SU-DHL-6 (cell line): ENCODE results near the gene CHRM2.

Experiments
- EZH2phosphoT487 ChIP-seq: fragments of 200-600 bp; sonication (generic), shearing (Covaris generic); conservative IDR thresholded peaks from 2 replicates; pipeline ENCODE4 v1.6.1; 2018; ENCODE audit warnings: mild to moderate bottlenecking, antibody characterized with exemption, low read length, moderate library complexity, mixed read lengths
- TF ChIP-seq, protein P1 (sequence below): fragments of 200-600 bp; sonication (generic); IDR thresholded peaks from one replicate; pipeline ENCODE4 v1.5.1; 2017; ENCODE audit warnings: antibody characterized with exemption, mild to moderate bottlenecking, low read length, moderate library complexity; ENCODE audit not compliant: insufficient read depth, poor library complexity, severe bottlenecking

- TF ChIP-seq, protein P1, sequence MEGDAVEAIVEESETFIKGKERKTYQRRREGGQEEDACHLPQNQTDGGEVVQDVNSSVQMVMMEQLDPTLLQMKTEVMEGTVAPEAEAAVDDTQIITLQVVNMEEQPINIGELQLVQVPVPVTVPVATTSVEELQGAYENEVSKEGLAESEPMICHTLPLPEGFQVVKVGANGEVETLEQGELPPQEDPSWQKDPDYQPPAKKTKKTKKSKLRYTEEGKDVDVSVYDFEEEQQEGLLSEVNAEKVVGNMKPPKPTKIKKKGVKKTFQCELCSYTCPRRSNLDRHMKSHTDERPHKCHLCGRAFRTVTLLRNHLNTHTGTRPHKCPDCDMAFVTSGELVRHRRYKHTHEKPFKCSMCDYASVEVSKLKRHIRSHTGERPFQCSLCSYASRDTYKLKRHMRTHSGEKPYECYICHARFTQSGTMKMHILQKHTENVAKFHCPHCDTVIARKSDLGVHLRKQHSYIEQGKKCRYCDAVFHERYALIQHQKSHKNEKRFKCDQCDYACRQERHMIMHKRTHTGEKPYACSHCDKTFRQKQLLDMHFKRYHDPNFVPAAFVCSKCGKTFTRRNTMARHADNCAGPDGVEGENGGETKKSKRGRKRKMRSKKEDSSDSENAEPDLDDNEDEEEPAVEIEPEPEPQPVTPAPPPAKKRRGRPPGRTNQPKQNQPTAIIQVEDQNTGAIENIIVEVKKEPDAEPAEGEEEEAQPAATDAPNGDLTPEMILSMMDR, result no peak
- TF ChIP-seq EZH2phosphoT487, result no peak
Measured at GRCh38 chr7:136971776-136972175, 103.3 kb downstream of the CHRM2 start.
